Lung microvascular endothelial cell (primary cell): Measurements from ENCODE around the gene NME7. TPM values are rescaled to one million over a fixed set of nuclear protein-coding genes. Genes with fewer than 3 reads are reported as not detected.

Source experiments
- DNase-seq, 2 donors: peaks; one replicate each; pipeline versions ENCODE4 v3.0.0 to v3.0.0-alpha.2; 2010; ENCODE audit warnings: low read depth in 2 of 2
- total RNA-seq: library from RNA; depleted of rRNA; stranded (reverse); fragments of >200 nt; gene quantifications from 2 replicates; pipeline ENCODE4 v1.2.1, GENCODE V29; 2014

The NME7 gene
- total RNA-seq, 1 donor from 2014 or later = 9.5 TPM

DNA sequence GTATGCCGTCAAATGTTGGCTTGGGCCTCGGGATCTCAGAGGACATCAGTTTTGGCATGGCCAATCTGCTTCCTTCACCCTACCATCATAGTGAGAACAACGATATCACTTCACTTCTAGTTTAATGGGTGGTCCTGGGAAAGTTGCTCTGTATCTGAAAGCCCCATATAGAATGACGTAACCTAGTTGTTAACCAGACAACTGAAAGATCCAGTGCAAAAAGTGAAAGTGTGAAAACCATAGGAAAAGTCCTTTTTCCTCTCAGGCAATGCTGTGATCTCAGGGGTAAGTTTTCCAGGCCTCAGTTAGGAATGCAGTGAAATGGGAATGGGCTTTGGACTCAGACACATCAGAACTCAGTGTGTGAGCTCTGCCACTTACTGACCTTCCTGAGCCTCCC is 279.7 kb downstream of the NME7 start:
- DNase-seq = no peak

DNA sequence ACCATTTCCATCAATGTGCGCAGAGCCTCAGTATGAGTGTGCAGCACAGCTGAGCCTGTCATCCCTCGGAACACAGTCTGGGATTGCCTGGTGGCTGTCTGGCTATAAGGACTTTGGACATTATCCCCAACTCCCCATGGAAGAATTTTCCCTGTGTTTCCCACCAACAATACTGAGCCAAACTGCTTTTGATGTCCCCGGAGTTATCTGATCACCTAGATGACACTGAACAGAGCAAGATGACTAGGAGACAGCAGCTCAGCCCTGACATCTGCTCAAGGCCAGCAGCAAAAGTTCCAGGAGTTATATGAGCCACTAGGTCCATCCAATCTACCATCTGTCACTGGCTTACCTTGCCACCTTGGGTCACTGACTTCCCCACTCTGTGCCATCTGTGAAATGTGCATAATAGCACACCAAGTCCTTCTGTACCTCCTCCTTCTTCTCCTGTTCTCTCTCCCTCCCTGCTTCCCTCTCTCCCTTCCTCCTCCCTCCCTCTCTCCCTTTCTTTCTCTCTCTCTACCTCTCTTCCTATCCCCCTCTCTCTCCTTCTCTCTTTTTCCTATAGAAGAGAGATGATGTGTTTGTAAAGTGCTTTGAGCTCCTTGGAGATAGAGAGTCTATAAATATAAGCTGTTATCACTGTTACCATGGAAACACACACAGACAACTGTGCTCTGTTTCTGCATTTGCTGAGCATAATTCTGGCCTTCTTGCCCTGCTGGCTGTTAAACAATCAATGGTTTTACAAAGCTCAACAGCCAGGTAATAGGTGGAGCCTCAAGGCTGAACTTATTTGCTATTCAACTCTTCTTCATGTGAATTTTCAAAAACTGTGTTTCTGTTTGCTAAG is 280.8 kb downstream of the NME7 start:
- DNase-seq = peak in 1 of 2 donors; percentile 17

DNA sequence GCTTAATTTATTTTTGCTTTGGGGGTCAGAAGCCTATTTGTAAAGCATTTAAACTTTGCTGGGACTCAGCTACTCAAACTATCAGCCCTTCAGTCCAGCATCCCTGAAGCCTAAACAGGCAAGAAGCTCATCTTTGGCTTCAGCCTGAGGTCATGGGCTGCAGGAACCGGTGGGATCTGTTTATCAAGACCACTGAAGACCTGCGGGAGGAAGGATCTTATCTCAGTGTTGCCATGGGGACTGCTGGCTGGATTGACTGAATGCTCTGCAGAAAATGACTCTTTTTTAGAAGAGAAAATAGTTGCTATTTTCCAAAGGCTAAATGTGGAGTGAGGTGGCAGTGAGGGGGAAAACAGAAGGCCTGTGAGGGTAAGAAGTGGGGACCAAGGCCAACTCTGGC is 281.7 kb downstream of the NME7 start:
- no peak for DNase-seq

Other genes starting within 250 kb of the NME7 start
- gene BLZF1, start 398 bp upstream of the NME7 start, total RNA-seq = 9.6 and 14.1 TPM in 2 replicates
- not detected in 2 replicates for gene CCDC181, start 59.7 kb upstream of the NME7 start, total RNA-seq
- gene SLC19A2, start 118.1 kb upstream of the NME7 start, total RNA-seq = 2.2 and 2.8 TPM in 2 replicates
- not detected in 2 replicates for gene F5, start 218.7 kb upstream of the NME7 start, total RNA-seq